GM23338 (cell line): ENCODE data around the gene ADRA1B. TPM values are rescaled to one million over a fixed set of nuclear protein-coding genes. Genes with fewer than 3 reads are reported as not detected.

Experiments used
- ATAC-seq: fragments of 200-7000 bp; cut with Tn5 transposase; 3 replicates; pipeline ENCODE4 v1.9.1; 2020
- DNase-seq: peaks from one replicate; pipeline ENCODE4 v3.0.0-alpha.2; 2015; ENCODE audit warnings: low spot score
- H2AFZ ChIP-seq: fragments of 200-600 bp; sonication (generic); 2 replicates; pipeline ENCODE4 v1.8.0; 2016; ENCODE audit warnings: antibody characterized with exemption, mild to moderate bottlenecking, moderate library complexity
- H3F3A ChIP-seq: fragments of 200-600 bp; sonication (generic); replicated peaks from 2 replicates; pipeline ENCODE4 v1.8.0; 2017; ENCODE audit warnings: antibody characterized with exemption, mixed run types, low read depth
- H3K27ac ChIP-seq: fragments of 200-600 bp; sonication (generic); 2 replicates; pipeline ENCODE4 v1.6.1; 2016; ENCODE audit warnings: low read depth
- H3K27me3 ChIP-seq: fragments of 200-600 bp; sonication (generic); 2 replicates; pipeline ENCODE4 v1.8.0; 2016; ENCODE audit warnings: mild to moderate bottlenecking, mixed run types, moderate library complexity; ENCODE audit not compliant: insufficient read depth
- H3K36me3 ChIP-seq: fragments of 200-600 bp; sonication (generic); 2 replicates; pipeline ENCODE4 v1.8.0; 2016; ENCODE audit warnings: mild to moderate bottlenecking; ENCODE audit not compliant: insufficient read depth
- H3K4me1 ChIP-seq: fragments of 200-600 bp; sonication (generic); 2 replicates; pipeline ENCODE4 v1.8.0; 2016; ENCODE audit warnings: mild to moderate bottlenecking, moderate library complexity; ENCODE audit not compliant: insufficient read depth
- H3K4me2 ChIP-seq: fragments of 200-600 bp; sonication (generic); 2 replicates; pipeline ENCODE4 v1.7.1; 2017; ENCODE audit warnings: mixed run types
- H3K4me3 ChIP-seq: fragments of 200-600 bp; sonication (generic); 2 replicates; pipeline ENCODE4 v1.6.1; 2016; ENCODE audit warnings: mixed run types
- H3K79me2 ChIP-seq: fragments of 200-600 bp; sonication (generic); replicated peaks from 2 replicates; pipeline ENCODE4 v1.8.0; 2017; ENCODE audit warnings: mild to moderate bottlenecking; ENCODE audit not compliant: insufficient read depth
- H3K9me2 ChIP-seq: fragments of 200-600 bp; sonication (generic); 2 replicates; pipeline ENCODE4 v1.8.0; 2017; ENCODE audit not compliant: insufficient read depth
- H4K20me1 ChIP-seq: fragments of 200-600 bp; sonication (generic); replicated peaks from 2 replicates; pipeline ENCODE4 v1.8.0; 2017; ENCODE audit warnings: mild to moderate bottlenecking; ENCODE audit not compliant: insufficient read depth
- H3K27ac Mint-ChIP-seq: 2 replicates; pipeline ENCODE4 v1.8.0; 2020; ENCODE audit warnings: inconsistent platforms, mild to moderate bottlenecking, moderate library complexity, mixed read lengths
- H3K27me3 Mint-ChIP-seq: 3 replicates; pipeline ENCODE4 v1.8.0; 2022; ENCODE audit warnings: low read depth, mild to moderate bottlenecking, moderate library complexity, mixed read lengths, inconsistent platforms; ENCODE audit not compliant: insufficient read depth, poor library complexity
- H3K36me3 Mint-ChIP-seq: 3 replicates; pipeline ENCODE4 v1.8.0; 2021; ENCODE audit warnings: low read depth, mild to moderate bottlenecking, inconsistent platforms, moderate library complexity, mixed read lengths
- H3K4me1 Mint-ChIP-seq: 3 replicates; pipeline ENCODE4 v1.8.0; 2020; ENCODE audit warnings: mild to moderate bottlenecking, inconsistent platforms, mixed read lengths
- H3K4me3 Mint-ChIP-seq: 3 replicates; pipeline ENCODE4 v1.8.0; 2021; ENCODE audit warnings: moderate library complexity, mild to moderate bottlenecking, inconsistent platforms, mixed read lengths
- H3K9me3 Mint-ChIP-seq: 3 replicates; pipeline ENCODE4 v1.8.0; 2020; ENCODE audit warnings: moderate library complexity, mild to moderate bottlenecking, inconsistent platforms, mixed read lengths
- CREB1 ChIP-seq: fragments of 250-450 bp; sonication (Bioruptor Pico); IDR thresholded peaks from 2 replicates; pipeline ENCODE4 v1.5.0; 2020; ENCODE audit warnings: low read depth, mild to moderate bottlenecking, moderate library complexity
- CTCF ChIP-seq, 2 experiments: fragments of 200-600 bp in 1 of 2; sonication (generic) in 1 of 2; conservative IDR thresholded peaks; 2 replicates each; pipeline versions ENCODE4 v1.5.1 to v1.6.1; 2016 to 2017; ENCODE audit warnings: antibody characterized with exemption in 2 of 2, low read depth in 2 of 2, mild to moderate bottlenecking in 2 of 2, moderate library complexity in 1 of 2
- ETS1 ChIP-seq: IDR thresholded peaks from 2 replicates; pipeline ENCODE4 v1.6.1; 2016; ENCODE audit warnings: antibody characterized with exemption
- EZH2 ChIP-seq: fragments of 200-600 bp; sonication (generic); IDR thresholded peaks from one replicate; pipeline ENCODE4 v1.8.0; 2017; ENCODE audit warnings: antibody characterized with exemption, mild to moderate bottlenecking, low read depth; ENCODE audit not compliant: unreplicated experiment
- JUNB ChIP-seq: IDR thresholded peaks from one replicate; pipeline ENCODE4 v1.6.1; 2016; ENCODE audit warnings: antibody characterized with exemption; ENCODE audit not compliant: unreplicated experiment
- NANOG ChIP-seq: IDR thresholded peaks from 2 replicates; pipeline ENCODE4 v1.6.1; 2016; ENCODE audit warnings: antibody characterized with exemption, borderline replicate concordance
- POLR2AphosphoS5 ChIP-seq: IDR thresholded peaks from 2 replicates; pipeline ENCODE4 v1.6.1; 2016; ENCODE audit warnings: antibody characterized with exemption, low read depth
- STAT1 ChIP-seq: IDR thresholded peaks from one replicate; pipeline ENCODE4 v1.6.1; 2016; ENCODE audit warnings: antibody characterized with exemption; ENCODE audit not compliant: unreplicated experiment
- ZNF114 ChIP-seq: fragments of 250-450 bp; sonication (Bioruptor Pico); IDR thresholded peaks from 2 replicates; pipeline ENCODE4 v1.5.0; 2020; ENCODE audit warnings: mild to moderate bottlenecking, moderate library complexity
- ZNF331 ChIP-seq: fragments of 250-450 bp; sonication (Bioruptor Pico); IDR thresholded peaks from 2 replicates; pipeline ENCODE4 v1.5.0; 2020; ENCODE audit warnings: low read depth, mild to moderate bottlenecking, moderate library complexity
- polyA plus RNA-seq: library from polyadenylated mRNA; unstranded; fragments of >200 nt; fragmentation: Nextera tagmentation; extraction: Ambion mirVana; gene quantifications from 2 replicates; pipeline ENCODE4 v1.2.1, GENCODE V29; 2016
- total RNA-seq: library from RNA; depleted of rRNA; stranded (reverse); fragments of >200 nt; shearing (Covaris generic); gene quantifications from 2 replicates; pipeline ENCODE4 v1.2.3, GENCODE V29; 2014

Gene ADRA1B
- total and polyA plus RNA-seq, 2 experiments from 2014 or later, result not detected

- H3K9me2 ChIP-seq, result peaks cover 23% of the 10 kb centered on the region
- H3K79me2 ChIP-seq, result no peaks in the 10 kb centered on the region
- H2AFZ ChIP-seq, result no peak overlapping the region
- TF ChIP-seq NANOG (no peak), JUNB (no peak)
- H3K36me3 ChIP-seq, result no peaks in the 10 kb centered on the region
- H3K27me3 ChIP-seq, result no peaks in the 10 kb centered on the region
- Mint-ChIP-seq H3K36me3 (no peaks in the 10 kb centered on the region), H3K9me3 (no peaks in the 10 kb centered on the region), H3K27me3 (no peaks in the 10 kb centered on the region), H3K27ac (no peak overlapping the region), H3K4me3 (no peak overlapping the region), H3K4me1 (peaks cover 5% of the 10 kb centered on the region; the same call in 2 of the 3 replicates)
- H3K4me1 ChIP-seq, result no peaks in the 10 kb centered on the region
- ATAC-seq (no peak), DNase-seq (no peak)
- H3K27ac ChIP-seq, result no peak overlapping the region
- no peak overlapping the region for H3K4me3 ChIP-seq
- H3F3A ChIP-seq, result no peaks in the 10 kb centered on the region
- no peak overlapping the region for H3K4me2 ChIP-seq
- H4K20me1 ChIP-seq, result no peaks in the 10 kb centered on the region
These were observed 30.0 kb upstream of the ADRA1B start for GRCh38 chr5:159886296-159886695.

- no peak overlapping the region for H3K27ac ChIP-seq
- H2AFZ ChIP-seq, result no peak overlapping the region
- TF ChIP-seq ETS1 (no peak), CTCF (conservative IDR thresholded peaks at IDR 0.05; ENCODE audit: low read depth in 2 of 2) (no peak), CREB1 (CRISPR knock-in tag) (no peak), JUNB (no peak), ZNF331 (CRISPR knock-in tag) (no peak)
- no peaks in the 10 kb centered on the region for H3K79me2 ChIP-seq
- Mint-ChIP-seq H3K4me1 (peaks cover 8% of the 10 kb centered on the region; the same call in 2 of the 3 replicates), H3K4me3 (no peak overlapping the region), H3K27me3 (no peaks in the 10 kb centered on the region), H3K36me3 (no peaks in the 10 kb centered on the region), H3K9me3 (no peaks in the 10 kb centered on the region), H3K27ac (no peak overlapping the region)
- no peaks in the 10 kb centered on the region for H4K20me1 ChIP-seq
- DNase-seq, result no peak
- no peaks in the 10 kb centered on the region for H3F3A ChIP-seq
- H3K4me1 ChIP-seq, result no peaks in the 10 kb centered on the region
- H3K4me2 ChIP-seq, result no peak overlapping the region
- H3K27me3 ChIP-seq, result no peaks in the 10 kb centered on the region
- H3K9me2 ChIP-seq, result peaks cover 23% of the 10 kb centered on the region
- no peak for ATAC-seq
- no peak overlapping the region for H3K4me3 ChIP-seq
- H3K36me3 ChIP-seq, result no peaks in the 10 kb centered on the region
These were observed 29.2 kb upstream of the ADRA1B start for GRCh38 chr5:159887050-159887449.

GRCh38 chr5:159888860-159889259 is 27.4 kb upstream of the ADRA1B start:
- H3K4me1 ChIP-seq, result no peaks in the 10 kb centered on the region
- Mint-ChIP-seq H3K27me3 (no peaks in the 10 kb centered on the region), H3K27ac (no peak overlapping the region), H3K4me1 (peaks cover 8% of the 10 kb centered on the region; the same call in 2 of the 3 replicates), H3K36me3 (no peaks in the 10 kb centered on the region), H3K9me3 (no peaks in the 10 kb centered on the region), H3K4me3 (no peak overlapping the region)
- H4K20me1 ChIP-seq, result no peaks in the 10 kb centered on the region
- H3K79me2 ChIP-seq, result no peaks in the 10 kb centered on the region
- peaks cover 15% of the 10 kb centered on the region for H3K9me2 ChIP-seq
- H3K4me3 ChIP-seq, result no peak overlapping the region
- no peaks in the 10 kb centered on the region for H3K36me3 ChIP-seq
- H2AFZ ChIP-seq, result no peak overlapping the region
- ATAC-seq (no peak), DNase-seq (no peak)
- H3F3A ChIP-seq, result no peaks in the 10 kb centered on the region
- no peak overlapping the region for H3K27ac ChIP-seq
- H3K27me3 ChIP-seq, result no peaks in the 10 kb centered on the region
- no peak overlapping the region for H3K4me2 ChIP-seq
- TF ChIP-seq CTCF (conservative IDR thresholded peaks at IDR 0.05; ENCODE audit: low read depth in 2 of 2) (no peak), ZNF331 (CRISPR knock-in tag) (no peak), JUNB (no peak), POLR2AphosphoS5 (no peak), NANOG (no peak), ETS1 (no peak), EZH2 (no peak), ZNF114 (CRISPR knock-in tag) (no peak), CREB1 (CRISPR knock-in tag) (no peak), STAT1 (no peak)
